Effector CD8-positive, alpha-beta T cell (primary cell): ENCODE results near the gene SRP54.
A peak's percentile ranks its signal among the peaks of the same experiment; 100 is the strongest.
"Not testable (repeated sequence)": the region's sequence is repeated elsewhere in the genome, so short reads cannot be mapped to it uniquely, and the experiment has no call there.

ENCODE experiments used
- DNase-seq: peaks from one replicate; lab custom pipeline; 2025; lab: John Stamatoyannopoulos, UW

SRP54 gene

GRCh38 chr14:34983786-34984185 lies 994 bp downstream of the SRP54 start:
- DNase-seq = no peak

- DNase-seq = no peak
These were observed 2.9 kb downstream of the SRP54 start for GRCh38 chr14:34985740-34986139.

- DNase-seq = no peak
These were observed 4.4 kb downstream of the SRP54 start for GRCh38 chr14:34987180-34987579.

- DNase-seq = no peak
These were observed 7.0 kb downstream of the SRP54 start for GRCh38 chr14:34989762-34990161.

GRCh38 chr14:34993426-34993825 lies 10.6 kb downstream of the SRP54 start:
- DNase-seq = no peak

GRCh38 chr14:34994668-34995067 lies 11.9 kb downstream of the SRP54 start:
- no peak for DNase-seq

- DNase-seq = no peak
These were observed 15.0 kb downstream of the SRP54 start for GRCh38 chr14:34997762-34998161.

GRCh38 chr14:34999500-34999899 lies 16.7 kb downstream of the SRP54 start:
- no peak for DNase-seq

- no peak for DNase-seq
These were observed 18.8 kb downstream of the SRP54 start for GRCh38 chr14:35001621-35002020.

- no peak for DNase-seq
These were observed 22.0 kb downstream of the SRP54 start for GRCh38 chr14:35004839-35005238.

- no peak for DNase-seq
These were observed 33.8 kb downstream of the SRP54 start for GRCh38 chr14:35016568-35016967.

- DNase-seq = no peak
These were observed 37.9 kb downstream of the SRP54 start for GRCh38 chr14:35020713-35021112.

- no peak for DNase-seq
These were observed 45.6 kb downstream of the SRP54 start for GRCh38 chr14:35028435-35028834.

- DNase-seq = no peak
These were observed 49.8 kb downstream of the SRP54 start for GRCh38 chr14:35032562-35032961.

GRCh38 chr14:35034440-35034833 lies 51.6 kb downstream of the SRP54 start:
- DNase-seq = no peak

GRCh38 chr14:35034944-35035554 lies 52.3 kb downstream of the SRP54 start:
- not testable (repeated sequence) for DNase-seq

- DNase-seq = not testable (repeated sequence)
These were observed 55.5 kb downstream of the SRP54 start for GRCh38 chr14:35038312-35038711.

GRCh38 chr14:35042632-35043031 lies 59.8 kb downstream of the SRP54 start:
- no peak for DNase-seq

- DNase-seq = no peak
These were observed 60.3 kb downstream of the SRP54 start for GRCh38 chr14:35043046-35043445.

- no peak for DNase-seq
These were observed 62.4 kb downstream of the SRP54 start for GRCh38 chr14:35044939-35045797.

- no peak for DNase-seq
These were observed 62.9 kb downstream of the SRP54 start for GRCh38 chr14:35045798-35046047.

GRCh38 chr14:35046048-35046750 lies 63.4 kb downstream of the SRP54 start, which contains the start of gene FAM177A1:
Gene FAM177A1 (plus strand): TSS chr14:35046272. CDS start chr14:35046464, 192 bp downstream.
- peak; percentile 99 for DNase-seq
